Activated T-helper 1 cell treated with anti-CD3 and anti-CD28 coated beads, Interleukin-2, amount 50 U/mL, for 16 hours (primary cell): ENCODE data around the gene TSPAN5.

Experiments
- DNase-seq, 2 donors: peaks; one replicate each; pipeline ENCODE4 v3.0.0-alpha.2; 2020; ENCODE audit warnings: low read depth in 1 of 2, low spot score in 1 of 2

Gene TSPAN5

GRCh38 chr4:98646422-98646821 lies 12.0 kb downstream of the TSPAN5 start:
- no peak for DNase-seq

GRCh38 chr4:98645527-98645926 lies 12.9 kb downstream of the TSPAN5 start:
- DNase-seq: no peak

- DNase-seq: no peak
Measured at GRCh38 chr4:98643755-98644154, 14.7 kb downstream of the TSPAN5 start.

- DNase-seq: no peak
Measured at GRCh38 chr4:98642991-98643426, 15.4 kb downstream of the TSPAN5 start.

- no peak for DNase-seq
Measured at GRCh38 chr4:98641906-98642668, 16.3 kb downstream of the TSPAN5 start.

GRCh38 chr4:98641376-98641775 lies 17.0 kb downstream of the TSPAN5 start:
- DNase-seq: no peak

GRCh38 chr4:98639523-98639922 lies 18.9 kb downstream of the TSPAN5 start:
- DNase-seq: no peak

- no peak for DNase-seq
Measured at GRCh38 chr4:98639108-98639507, 19.3 kb downstream of the TSPAN5 start.

- no peak for DNase-seq
Measured at GRCh38 chr4:98638661-98639060, 19.8 kb downstream of the TSPAN5 start.

GRCh38 chr4:98634061-98634460 lies 24.4 kb downstream of the TSPAN5 start:
- no peak for DNase-seq

- DNase-seq: no peak
Measured at GRCh38 chr4:98633159-98633558, 25.3 kb downstream of the TSPAN5 start.

GRCh38 chr4:98632258-98632657 lies 26.2 kb downstream of the TSPAN5 start:
- DNase-seq: no peak

GRCh38 chr4:98631506-98631905 lies 26.9 kb downstream of the TSPAN5 start:
- no peak for DNase-seq

- DNase-seq: no peak
Measured at GRCh38 chr4:98630737-98631454, 27.5 kb downstream of the TSPAN5 start.

- DNase-seq: no peak
Measured at GRCh38 chr4:98627531-98628257, 30.7 kb downstream of the TSPAN5 start.

GRCh38 chr4:98626350-98626749 lies 32.1 kb downstream of the TSPAN5 start:
- DNase-seq: no peak

GRCh38 chr4:98625920-98626319 lies 32.5 kb downstream of the TSPAN5 start:
- DNase-seq: no peak

GRCh38 chr4:98625399-98625798 lies 33.0 kb downstream of the TSPAN5 start:
- DNase-seq: no peak

GRCh38 chr4:98624642-98625041 lies 33.8 kb downstream of the TSPAN5 start:
- DNase-seq: no peak

- DNase-seq: no peak
Measured at GRCh38 chr4:98624144-98624543, 34.3 kb downstream of the TSPAN5 start.

- no peak for DNase-seq
Measured at GRCh38 chr4:98623126-98623802, 35.1 kb downstream of the TSPAN5 start.
